ENCODE data around the gene ARHGAP10.

Gene ARHGAP10

DNA sequence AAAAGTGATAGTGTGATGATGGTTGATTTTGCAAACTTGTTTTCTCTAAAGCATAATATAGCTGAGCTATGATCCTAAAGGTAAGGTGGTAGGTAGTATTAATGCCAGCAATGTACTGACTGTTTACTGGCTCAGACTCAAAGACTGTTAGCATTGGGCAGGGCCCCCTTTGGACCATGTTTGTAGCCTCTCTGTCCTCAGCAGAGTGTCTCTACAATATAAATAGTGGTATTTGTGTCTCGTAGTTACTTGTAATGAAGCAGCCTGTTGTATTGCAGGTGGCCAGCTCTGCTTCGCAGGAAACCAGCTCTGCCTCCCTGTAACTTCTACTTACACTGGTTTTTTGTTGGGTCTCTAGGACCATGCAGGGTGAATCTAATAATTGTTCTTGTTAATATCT is 70.5 kb downstream of the ARHGAP10 start:
- no peak for DNase-seq
- Mint-ChIP-seq H3K4me1 (peaks cover 52% of the 10 kb centered on the region), H3K4me3 (no peak overlapping the region), H3K27me3 (ENCODE audit: low read depth, poor library complexity) (no peaks in the 10 kb centered on the region), H3K27ac (peak overlapping the region; percentile 8), H3K36me3 (ENCODE audit: low read depth) (peaks cover 25% of the 10 kb centered on the region), H3K9me3 (no peaks in the 10 kb centered on the region)
- TF ChIP-seq, protein P1, sequence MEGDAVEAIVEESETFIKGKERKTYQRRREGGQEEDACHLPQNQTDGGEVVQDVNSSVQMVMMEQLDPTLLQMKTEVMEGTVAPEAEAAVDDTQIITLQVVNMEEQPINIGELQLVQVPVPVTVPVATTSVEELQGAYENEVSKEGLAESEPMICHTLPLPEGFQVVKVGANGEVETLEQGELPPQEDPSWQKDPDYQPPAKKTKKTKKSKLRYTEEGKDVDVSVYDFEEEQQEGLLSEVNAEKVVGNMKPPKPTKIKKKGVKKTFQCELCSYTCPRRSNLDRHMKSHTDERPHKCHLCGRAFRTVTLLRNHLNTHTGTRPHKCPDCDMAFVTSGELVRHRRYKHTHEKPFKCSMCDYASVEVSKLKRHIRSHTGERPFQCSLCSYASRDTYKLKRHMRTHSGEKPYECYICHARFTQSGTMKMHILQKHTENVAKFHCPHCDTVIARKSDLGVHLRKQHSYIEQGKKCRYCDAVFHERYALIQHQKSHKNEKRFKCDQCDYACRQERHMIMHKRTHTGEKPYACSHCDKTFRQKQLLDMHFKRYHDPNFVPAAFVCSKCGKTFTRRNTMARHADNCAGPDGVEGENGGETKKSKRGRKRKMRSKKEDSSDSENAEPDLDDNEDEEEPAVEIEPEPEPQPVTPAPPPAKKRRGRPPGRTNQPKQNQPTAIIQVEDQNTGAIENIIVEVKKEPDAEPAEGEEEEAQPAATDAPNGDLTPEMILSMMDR (IDR thresholded peaks at IDR 0.05): no peak

DNA sequence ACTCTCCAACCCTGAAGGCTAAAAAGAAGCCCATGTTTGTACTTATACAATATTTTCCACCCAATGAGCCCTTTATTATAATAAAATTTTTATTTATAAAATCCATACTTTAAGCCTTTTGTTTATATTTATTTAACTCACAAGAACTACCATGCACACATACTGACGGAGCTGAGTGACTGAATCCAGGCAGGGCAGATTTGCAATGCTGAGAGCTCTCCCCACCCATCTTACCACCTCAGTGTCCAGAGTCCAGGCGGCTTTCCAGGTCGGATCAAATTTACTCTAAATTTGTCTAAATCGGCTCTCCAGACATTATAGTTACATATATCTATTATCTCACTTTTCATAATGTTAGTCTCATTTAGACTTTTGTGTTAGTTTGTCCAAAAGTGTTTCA is 74.1 kb downstream of the ARHGAP10 start:
- H3K27me3 Mint-ChIP-seq (ENCODE audit: low read depth, poor library complexity): no peaks in the 10 kb centered on the region
- peaks cover 33% of the 10 kb centered on the region for H3K4me1 Mint-ChIP-seq
- H3K4me3 Mint-ChIP-seq: no peak overlapping the region
- H3K36me3 Mint-ChIP-seq (ENCODE audit: low read depth): peaks cover 3% of the 10 kb centered on the region
- TF ChIP-seq, protein P1 (IDR thresholded peaks at IDR 0.05): no peak
- DNase-seq: no peak
- no peaks in the 10 kb centered on the region for H3K9me3 Mint-ChIP-seq
- no peak overlapping the region for H3K27ac Mint-ChIP-seq

DNA sequence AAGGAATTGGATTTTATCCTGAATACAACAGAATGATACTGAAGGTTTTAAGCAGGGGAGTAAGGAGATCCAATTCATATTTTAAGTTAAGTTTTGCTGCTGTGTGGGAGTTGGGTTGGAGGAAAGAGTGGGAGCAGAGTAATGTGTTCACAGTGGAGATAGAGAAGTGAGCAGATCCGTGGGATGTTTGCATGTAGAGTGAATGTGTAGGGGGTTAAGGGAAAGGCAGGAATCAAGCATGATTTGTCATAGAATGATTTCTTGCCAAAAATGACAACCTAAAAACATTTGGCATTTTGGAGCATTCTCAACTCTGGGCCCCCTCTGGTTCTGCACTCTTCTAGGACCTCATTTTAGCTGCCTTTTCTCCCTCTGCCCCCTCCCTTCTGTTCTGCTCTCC is 76.6 kb downstream of the ARHGAP10 start:
- Mint-ChIP-seq H3K9me3 (no peaks in the 10 kb centered on the region), H3K27ac (peak overlapping the region; percentile 1), H3K36me3 (ENCODE audit: low read depth) (peaks cover 5% of the 10 kb centered on the region), H3K4me3 (no peak overlapping the region), H3K4me1 (peaks cover 37% of the 10 kb centered on the region), H3K27me3 (ENCODE audit: low read depth, poor library complexity) (no peaks in the 10 kb centered on the region)
- DNase-seq: no peak
- TF ChIP-seq, protein P1 (IDR thresholded peaks at IDR 0.05): no peak

DNA sequence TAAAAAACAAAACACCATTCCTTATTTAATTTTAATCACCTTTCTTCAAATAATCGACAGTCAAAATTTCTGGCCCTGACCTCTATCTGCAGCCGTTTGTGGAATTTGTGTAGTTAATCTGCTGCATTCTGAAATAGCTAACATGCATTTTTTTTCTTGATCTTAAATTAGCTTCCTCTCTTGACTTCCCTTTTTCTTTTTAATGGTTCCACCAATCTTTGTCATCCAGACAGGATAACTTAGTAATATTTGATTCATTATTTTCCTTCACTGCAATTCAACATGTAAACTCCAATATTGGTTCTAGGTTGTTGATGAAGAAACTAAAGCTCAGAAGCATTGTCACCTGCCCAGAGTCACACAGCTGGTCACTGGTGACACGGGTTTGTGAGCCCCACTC is 77.3 kb downstream of the ARHGAP10 start:
- DNase-seq: no peak
- TF ChIP-seq, protein P1 (IDR thresholded peaks at IDR 0.05): no peak
- no peak overlapping the region for H3K4me3 Mint-ChIP-seq
- peaks cover 5% of the 10 kb centered on the region for H3K36me3 Mint-ChIP-seq (ENCODE audit: low read depth)
- no peak overlapping the region for H3K27ac Mint-ChIP-seq
- H3K9me3 Mint-ChIP-seq: no peaks in the 10 kb centered on the region
- peaks cover 45% of the 10 kb centered on the region for H3K4me1 Mint-ChIP-seq
- no peaks in the 10 kb centered on the region for H3K27me3 Mint-ChIP-seq (ENCODE audit: low read depth, poor library complexity)

DNA sequence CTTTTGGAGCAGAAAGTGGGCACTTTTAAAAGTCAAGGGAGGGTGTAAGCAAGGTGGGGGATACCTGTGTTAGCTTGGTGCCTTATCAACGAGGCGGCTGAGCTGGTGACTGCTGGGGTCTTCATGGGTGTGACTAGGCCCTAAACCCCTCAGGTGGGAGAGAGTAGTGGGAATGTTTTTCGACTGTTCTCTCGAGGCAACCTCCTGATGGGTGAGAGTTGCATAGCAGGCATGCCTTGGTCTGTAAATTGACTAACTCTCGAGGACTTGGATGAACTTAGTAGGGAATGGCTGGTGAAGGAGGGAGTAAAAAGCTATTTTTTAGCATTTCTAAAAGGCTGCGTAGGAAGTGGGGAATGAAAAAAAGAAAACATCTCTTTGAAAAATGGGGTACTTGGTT is 80.0 kb downstream of the ARHGAP10 start:
- Mint-ChIP-seq H3K9me3 (no peaks in the 10 kb centered on the region), H3K36me3 (ENCODE audit: low read depth) (peaks cover 5% of the 10 kb centered on the region)
- TF ChIP-seq, protein P1 (IDR thresholded peaks at IDR 0.05): no peak

DNA sequence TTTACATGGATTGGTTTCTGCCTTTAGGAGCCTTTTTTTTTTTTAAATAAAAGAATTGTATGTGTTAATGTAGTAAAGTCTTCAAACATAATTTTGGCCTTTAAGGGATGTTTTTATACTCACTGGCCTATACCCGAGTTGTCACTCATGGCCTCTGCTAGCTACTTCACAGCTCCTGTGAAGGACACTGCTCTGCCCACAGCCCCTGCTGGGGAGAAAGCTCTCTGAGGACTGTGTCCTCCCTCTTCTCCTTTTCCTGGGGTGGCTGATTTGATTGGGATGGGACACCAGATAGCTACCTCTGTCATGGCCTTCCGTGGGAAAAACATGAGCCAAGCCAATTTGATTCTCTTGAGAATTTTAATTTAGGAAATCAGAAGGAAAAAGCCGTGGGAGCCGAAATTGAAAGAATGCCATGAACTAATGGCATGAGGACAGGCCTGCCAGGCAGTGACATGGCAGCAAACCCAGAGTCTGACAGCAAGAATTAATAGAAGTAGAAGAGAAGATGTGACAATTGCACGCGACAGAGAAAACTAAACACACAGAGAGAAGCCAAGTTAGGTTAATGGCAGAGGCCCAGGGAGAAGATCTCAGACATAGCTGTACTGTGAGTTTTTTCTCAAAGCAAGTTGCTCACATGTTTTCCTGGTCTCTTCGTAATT is 81.4 kb downstream of the ARHGAP10 start:
- TF ChIP-seq, protein P1 (IDR thresholded peaks at IDR 0.05): no peak
- H3K27ac Mint-ChIP-seq: peak overlapping the region; percentile 90

More for the DNA sequence above, 80.0 kb downstream of the ARHGAP10 start:
- H3K4me3 Mint-ChIP-seq: no peak overlapping the region
- H3K27me3 Mint-ChIP-seq (ENCODE audit: low read depth, poor library complexity): no peaks in the 10 kb centered on the region
- no peak for DNase-seq
- peaks cover 54% of the 10 kb centered on the region for H3K4me1 Mint-ChIP-seq
- no peak overlapping the region for H3K27ac Mint-ChIP-seq

More for the DNA sequence above, 81.4 kb downstream of the ARHGAP10 start:
- Mint-ChIP-seq H3K4me3 (no peak overlapping the region), H3K9me3 (no peaks in the 10 kb centered on the region), H3K4me1 (peaks cover 47% of the 10 kb centered on the region), H3K27me3 (ENCODE audit: low read depth, poor library complexity) (no peaks in the 10 kb centered on the region), H3K36me3 (ENCODE audit: low read depth) (peaks cover 5% of the 10 kb centered on the region)
- DNase-seq: no peak

All from nephron progenitor cell (in vitro differentiated cells).